H9 (cell line): ENCODE data around the gene CPXM2. TPM values are rescaled to one million over a fixed set of nuclear protein-coding genes. Genes with fewer than 3 reads are reported as not detected.

Experiments used
- DNase-seq: peaks from one replicate; pipeline ENCODE4 v3.0.0-alpha.2; 2017
- H2AFZ ChIP-seq: one replicate; pipeline ENCODE4 v1.6.1; 2013; ENCODE audit warnings: mild to moderate bottlenecking, low read length, control low read depth, moderate library complexity
- H2AK5ac ChIP-seq: 2 replicates; pipeline ENCODE4 v1.6.1; 2013; ENCODE audit warnings: low read length, control low read depth, mixed read lengths; ENCODE audit not compliant: insufficient read length
- H2BK120ac ChIP-seq: one replicate; pipeline ENCODE4 v1.6.1; 2013; ENCODE audit warnings: low read depth, mild to moderate bottlenecking, low read length, control low read depth, inconsistent platforms; ENCODE audit not compliant: poor library complexity, severe bottlenecking
- H2BK12ac ChIP-seq: 2 replicates; pipeline ENCODE4 v1.6.1; 2013; ENCODE audit warnings: low read length, control low read depth, mixed read lengths, low read depth; ENCODE audit not compliant: insufficient read length
- H2BK15ac ChIP-seq: 2 replicates; pipeline ENCODE4 v1.6.1; 2013; ENCODE audit warnings: low read depth, low read length, control low read depth
- H2BK20ac ChIP-seq: one replicate; pipeline ENCODE4 v1.6.1; 2013; ENCODE audit warnings: low read depth, mild to moderate bottlenecking, low read length, control low read depth, inconsistent platforms; ENCODE audit not compliant: poor library complexity, severe bottlenecking
- H2BK5ac ChIP-seq: 2 replicates; pipeline ENCODE4 v1.6.1; 2013; ENCODE audit warnings: low read length, control low read depth, mixed read lengths; ENCODE audit not compliant: insufficient read length
- H3K14ac ChIP-seq: 2 replicates; pipeline ENCODE4 v1.6.1; 2013; ENCODE audit warnings: low read length, control low read depth; ENCODE audit not compliant: insufficient read depth
- H3K18ac ChIP-seq: 2 replicates; pipeline ENCODE4 v1.6.1; 2013; ENCODE audit warnings: low read depth, mild to moderate bottlenecking, mixed read lengths, low read length, control low read depth; ENCODE audit not compliant: insufficient read length
- H3K23ac ChIP-seq: 2 replicates; pipeline ENCODE4 v1.6.1; 2013; ENCODE audit warnings: low read length, control low read depth, mixed read lengths, low read depth; ENCODE audit not compliant: insufficient read length
- H3K23me2 ChIP-seq: 2 replicates; pipeline ENCODE4 v1.6.1; 2013; ENCODE audit warnings: low read depth, mild to moderate bottlenecking, mixed read lengths, low read length, control low read depth; ENCODE audit not compliant: insufficient read length, poor library complexity, severe bottlenecking
- H3K27ac ChIP-seq: 2 replicates; pipeline ENCODE4 v1.5.1; 2013; ENCODE audit warnings: low read length, control low read depth, mixed read lengths, low read depth; ENCODE audit not compliant: insufficient read length
- H3K27me3 ChIP-seq: 2 replicates; pipeline ENCODE4 v1.6.1; 2013; ENCODE audit warnings: low read length, control low read depth, inconsistent platforms; ENCODE audit not compliant: insufficient read depth
- H3K4ac ChIP-seq: 2 replicates; pipeline ENCODE4 v1.6.1; 2013; ENCODE audit warnings: low read depth, mild to moderate bottlenecking, control low read depth, inconsistent platforms, low read length, moderate library complexity
- H3K4me1 ChIP-seq: 2 replicates; pipeline ENCODE4 v1.6.1; 2013; ENCODE audit warnings: low read length, control low read depth, inconsistent platforms; ENCODE audit not compliant: insufficient read depth
- H3K4me2 ChIP-seq: 2 replicates; pipeline ENCODE4 v1.6.1; 2013; ENCODE audit warnings: low read length, control low read depth, mixed read lengths; ENCODE audit not compliant: insufficient read length, insufficient read depth
- H3K56ac ChIP-seq: 2 replicates; pipeline ENCODE4 v1.6.1; 2013; ENCODE audit warnings: low read depth, mild to moderate bottlenecking, mixed read lengths, low read length, control low read depth; ENCODE audit not compliant: insufficient read length
- H3K79me1 ChIP-seq: 2 replicates; pipeline ENCODE4 v1.6.1; 2013; ENCODE audit warnings: low read depth, mild to moderate bottlenecking, moderate library complexity, low read length, control low read depth, inconsistent platforms; ENCODE audit not compliant: insufficient read depth, poor library complexity, severe bottlenecking
- H3K79me2 ChIP-seq: 2 replicates; pipeline ENCODE4 v1.6.1; 2013; ENCODE audit warnings: low read length, control low read depth, inconsistent platforms; ENCODE audit not compliant: insufficient read depth
- H3K9ac ChIP-seq: 2 replicates; pipeline ENCODE4 v1.6.1; 2013; ENCODE audit warnings: low read length, control low read depth, mixed read lengths; ENCODE audit not compliant: insufficient read length; ENCODE audit errors: extremely low read depth
- H3K9me3 ChIP-seq: one replicate; pipeline ENCODE4 v1.6.1; 2013; ENCODE audit warnings: low read depth, low read length, inconsistent platforms; ENCODE audit not compliant: control insufficient read depth
- H3T11ph ChIP-seq: one replicate; pipeline ENCODE4 v1.6.1; 2013; ENCODE audit warnings: mild to moderate bottlenecking, low read length, control low read depth, inconsistent platforms
- H4K20me1 ChIP-seq: one replicate; pipeline ENCODE4 v1.6.1; 2013; ENCODE audit not compliant: control insufficient read depth, insufficient read length, insufficient read depth
- H4K5ac ChIP-seq: 2 replicates; pipeline ENCODE4 v1.6.1; 2013; ENCODE audit warnings: low read depth, mild to moderate bottlenecking, mixed read lengths, low read length, control low read depth; ENCODE audit not compliant: insufficient read length
- H4K8ac ChIP-seq: replicated peaks from 2 replicates; pipeline ENCODE4 v1.6.1; 2013; ENCODE audit warnings: low read length, control low read depth, mixed read lengths, low read depth; ENCODE audit not compliant: insufficient read length
- H4K91ac ChIP-seq: 2 replicates; pipeline ENCODE4 v1.6.1; 2013; ENCODE audit warnings: low read depth, mild to moderate bottlenecking, moderate library complexity, mixed read lengths, low read length, control low read depth; ENCODE audit not compliant: insufficient read length
- H3K27ac Mint-ChIP-seq, 3 experiments: 2 replicates in 2 of 3; 3 replicates in 1 of 3; pipeline ENCODE4 v1.8.0; 2020 to 2021; ENCODE audit warnings: mixed read lengths in 3 of 3, mild to moderate bottlenecking in 1 of 3, moderate library complexity in 1 of 3
- H3K27me3 Mint-ChIP-seq: 2 replicates; pipeline ENCODE4 v1.8.0; 2021; ENCODE audit warnings: low read depth, mild to moderate bottlenecking, moderate library complexity, mixed read lengths
- H3K36me3 Mint-ChIP-seq, 3 experiments: 2 replicates in 2 of 3; 3 replicates in 1 of 3; pipeline ENCODE4 v1.8.0; 2020 to 2021; ENCODE audit warnings: low read depth in 3 of 3, mixed read lengths in 3 of 3; ENCODE audit not compliant: insufficient read depth in 1 of 3
- H3K4me1 Mint-ChIP-seq, 2 experiments: 2 replicates each; pipeline ENCODE4 v1.8.0; 2020; ENCODE audit warnings: mixed read lengths in 2 of 2
- H3K4me3 Mint-ChIP-seq, 2 experiments: 2 replicates in 1 of 2; 3 replicates in 1 of 2; pipeline ENCODE4 v1.8.0; 2020 to 2021; ENCODE audit warnings: mild to moderate bottlenecking in 2 of 2, mixed read lengths in 2 of 2, moderate library complexity in 1 of 2
- H3K9me3 Mint-ChIP-seq, 2 experiments: 2 replicates in 1 of 2; 3 replicates in 1 of 2; pipeline ENCODE4 v1.8.0; 2020; ENCODE audit warnings: mild to moderate bottlenecking in 2 of 2, mixed read lengths in 2 of 2, moderate library complexity in 1 of 2
- WGBS: extraction: QIAGEN DNeasy Blood & Tissue Kit; methylation state at CpG from one replicate; pipeline ENCODE4 v1.1.7; 2013; ENCODE audit warnings: missing lambda C conversion rate, low lambda C conversion rate, mixed read lengths; ENCODE audit not compliant: insufficient read length; ENCODE audit errors: extremely low coverage; 5-methylcytosine and 5-hydroxymethylcytosine counted together
- total RNA-seq: library from RNA; stranded (reverse); gene quantifications from 2 replicates; pipeline ENCODE4 v1.2.1, GENCODE V29; 2021
- TF ChIP-seq, protein P1 (sequence below): fragments of 200-600 bp; sonication (generic); conservative IDR thresholded peaks from 3 replicates; pipeline ENCODE4 v1.8.0; 2021; ENCODE audit warnings: antibody characterized with exemption, mild to moderate bottlenecking

The CPXM2 gene
- total RNA-seq, 1 experiment from 2014 or later: 1.7 TPM

DNA sequence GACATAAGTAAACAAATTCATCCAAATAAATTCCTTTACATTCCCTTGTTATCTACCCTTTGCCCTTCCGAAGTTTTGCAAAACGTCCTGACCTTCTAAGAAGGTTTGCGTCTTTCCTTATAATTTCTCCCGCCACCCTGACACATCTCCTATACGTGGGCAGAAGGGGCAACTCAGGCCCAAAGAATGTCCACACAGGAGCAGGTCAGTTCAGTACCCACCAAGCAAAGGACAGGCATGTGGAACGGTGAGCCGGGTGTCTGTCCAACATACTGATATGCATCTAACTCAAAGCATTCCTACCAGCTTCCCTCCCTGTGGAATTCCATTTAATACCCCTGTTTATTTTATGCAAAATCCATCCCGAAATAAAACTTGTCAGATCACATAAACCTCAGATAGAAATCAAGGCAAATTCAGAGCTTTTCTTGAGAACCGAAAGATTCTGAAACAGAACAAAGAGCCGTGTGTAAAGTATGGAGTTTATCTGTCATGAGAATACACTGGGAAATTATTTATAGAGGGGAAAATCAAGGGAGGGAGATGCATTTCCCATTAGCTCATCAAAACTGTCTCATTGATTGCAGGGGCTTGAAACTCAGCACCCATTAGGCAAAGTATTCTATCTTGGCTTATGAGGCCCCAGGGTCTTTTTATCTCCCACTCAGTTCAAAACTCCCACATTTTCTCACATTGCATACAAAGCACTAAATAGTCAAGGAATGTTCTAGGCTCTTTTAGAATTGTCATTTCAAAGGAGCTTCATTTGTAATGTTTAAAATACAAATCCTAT, 140.1 kb downstream of the CPXM2 start:
- Histone ChIP-seq H2BK12ac (no peak overlapping the region), H3K27me3 (no peaks in the 10 kb centered on the region), H3K14ac (no peak overlapping the region), H3K9ac (no peak overlapping the region), H3K4ac (no peak overlapping the region), H3K23ac (no peak overlapping the region), H3K18ac (no peak overlapping the region), H4K91ac (no peak overlapping the region), H3K4me1 (peaks cover 11% of the 10 kb centered on the region; the same call in 1 of the 2 replicates), H4K5ac (no peak overlapping the region), H3K27ac (no peak overlapping the region), H2BK5ac (no peak overlapping the region), H4K8ac (no peak overlapping the region), H3K9me3 (peaks cover 11% of the 10 kb centered on the region), H3K79me2 (no peaks in the 10 kb centered on the region), H2AK5ac (no peak overlapping the region), H3K56ac (no peak overlapping the region), H3K4me2 (no peak overlapping the region), H3K23me2 (no peaks in the 10 kb centered on the region), H2BK15ac (no peak overlapping the region), H3T11ph (no peak overlapping the region), H2BK20ac (no peak overlapping the region), H4K20me1 (no peaks in the 10 kb centered on the region), H3K79me1 (no peaks in the 10 kb centered on the region), H2AFZ (no peak overlapping the region), H2BK120ac (no peak overlapping the region)
- WGBS: no CpG with 5 or more reads among the region's 10 CpGs
- no peak overlapping the region; a peak in 1 of 5 replicates for H3K4me3 Mint-ChIP-seq
- DNase-seq: no peak
- H3K36me3 Mint-ChIP-seq: peaks cover 12 to 23% (median 20%) of the 10 kb centered on the region in 3 experiments
- TF ChIP-seq, protein P1, sequence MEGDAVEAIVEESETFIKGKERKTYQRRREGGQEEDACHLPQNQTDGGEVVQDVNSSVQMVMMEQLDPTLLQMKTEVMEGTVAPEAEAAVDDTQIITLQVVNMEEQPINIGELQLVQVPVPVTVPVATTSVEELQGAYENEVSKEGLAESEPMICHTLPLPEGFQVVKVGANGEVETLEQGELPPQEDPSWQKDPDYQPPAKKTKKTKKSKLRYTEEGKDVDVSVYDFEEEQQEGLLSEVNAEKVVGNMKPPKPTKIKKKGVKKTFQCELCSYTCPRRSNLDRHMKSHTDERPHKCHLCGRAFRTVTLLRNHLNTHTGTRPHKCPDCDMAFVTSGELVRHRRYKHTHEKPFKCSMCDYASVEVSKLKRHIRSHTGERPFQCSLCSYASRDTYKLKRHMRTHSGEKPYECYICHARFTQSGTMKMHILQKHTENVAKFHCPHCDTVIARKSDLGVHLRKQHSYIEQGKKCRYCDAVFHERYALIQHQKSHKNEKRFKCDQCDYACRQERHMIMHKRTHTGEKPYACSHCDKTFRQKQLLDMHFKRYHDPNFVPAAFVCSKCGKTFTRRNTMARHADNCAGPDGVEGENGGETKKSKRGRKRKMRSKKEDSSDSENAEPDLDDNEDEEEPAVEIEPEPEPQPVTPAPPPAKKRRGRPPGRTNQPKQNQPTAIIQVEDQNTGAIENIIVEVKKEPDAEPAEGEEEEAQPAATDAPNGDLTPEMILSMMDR: no peak
- H3K9me3 Mint-ChIP-seq: peaks cover 12 to 14% of the 10 kb centered on the region in 2 experiments; a peak in 4 of 5 replicates
- H3K4me1 Mint-ChIP-seq: peaks cover 53 to 64% of the 10 kb centered on the region in 2 experiments
- peaks cover 11% of the 10 kb centered on the region for H3K27me3 Mint-ChIP-seq
- no peak overlapping the region for H3K27ac Mint-ChIP-seq
